NCI-H82 treated with DMSO at 0.1 percent for 48 hours (cell line): ENCODE data around the gene FKRP.
A peak's percentile ranks its signal among the peaks of the same experiment; 100 is the strongest.
"Not testable (repeated sequence)": the region's sequence is repeated elsewhere in the genome, so short reads cannot be mapped to it uniquely, and the experiment has no call there.

Experiments
- DNase-seq: peaks from one replicate; lab custom pipeline; 2025; ENCODE audit not compliant: unreplicated experiment; lab: John Stamatoyannopoulos, UW

FKRP gene

GRCh38 chr19:46745521-46746280, at the start of gene FKRP:
FKRP (plus strand) TSS chr19:46746057; CDS start chr19:46755451, 9,394 bp downstream.
- no peak for DNase-seq

GRCh38 chr19:46696866-46697203, 49.0 kb upstream of the FKRP start:
- no peak for DNase-seq

GRCh38 chr19:46697204-46697960, 48.5 kb upstream of the FKRP start:
- no peak for DNase-seq

GRCh38 chr19:46698395-46699321, 47.2 kb upstream of the FKRP start:
- no peak for DNase-seq

GRCh38 chr19:46700704-46701103, 45.2 kb upstream of the FKRP start:
- no peak for DNase-seq

GRCh38 chr19:46704379-46705076, 41.3 kb upstream of the FKRP start:
- no peak for DNase-seq

- no peak for DNase-seq
These were observed 35.2 kb upstream of the FKRP start for GRCh38 chr19:46710687-46711086.

GRCh38 chr19:46712768-46713338, 33.0 kb upstream of the FKRP start:
- not testable (repeated sequence) for DNase-seq

- DNase-seq: no peak
These were observed 31.9 kb upstream of the FKRP start for GRCh38 chr19:46713781-46714443.

- no peak for DNase-seq
These were observed 31.3 kb upstream of the FKRP start for GRCh38 chr19:46714444-46715106.

GRCh38 chr19:46715620-46715974, 30.3 kb upstream of the FKRP start:
- no peak for DNase-seq

GRCh38 chr19:46715975-46716671, 29.7 kb upstream of the FKRP start:
- no peak for DNase-seq

- no peak for DNase-seq
These were observed 29.2 kb upstream of the FKRP start for GRCh38 chr19:46716672-46717033.

GRCh38 chr19:46717034-46717715, 28.7 kb upstream of the FKRP start, which contains the start of gene PRKD2:
PRKD2 (minus strand) TSS chr19:46717114; CDS start chr19:46716370, 744 bp downstream.
- peak; percentile 54 for DNase-seq

GRCh38 chr19:46717716-46718143, 28.1 kb upstream of the FKRP start:
- DNase-seq: no peak

- DNase-seq: no peak
These were observed 27.5 kb upstream of the FKRP start for GRCh38 chr19:46718157-46718933.

GRCh38 chr19:46718934-46719622, 26.8 kb upstream of the FKRP start:
- DNase-seq: no peak
